B cell (primary cell): ENCODE results near the gene SPATA4.

ENCODE experiments used
- EZH2 ChIP-seq: IDR thresholded peaks from 2 replicates; pipeline ENCODE4 v1.6.1; 2012; ENCODE audit warnings: borderline replicate concordance, low read depth, mild to moderate bottlenecking, moderate library complexity, low read length; ENCODE audit not compliant: insufficient read depth, poor library complexity, severe bottlenecking
- TF ChIP-seq, protein P1 (sequence below): fragments of 200-600 bp; IDR thresholded peaks from one replicate; pipeline ENCODE4 v1.8.0; 2022; ENCODE audit warnings: antibody characterized with exemption, mild to moderate bottlenecking

DNA sequence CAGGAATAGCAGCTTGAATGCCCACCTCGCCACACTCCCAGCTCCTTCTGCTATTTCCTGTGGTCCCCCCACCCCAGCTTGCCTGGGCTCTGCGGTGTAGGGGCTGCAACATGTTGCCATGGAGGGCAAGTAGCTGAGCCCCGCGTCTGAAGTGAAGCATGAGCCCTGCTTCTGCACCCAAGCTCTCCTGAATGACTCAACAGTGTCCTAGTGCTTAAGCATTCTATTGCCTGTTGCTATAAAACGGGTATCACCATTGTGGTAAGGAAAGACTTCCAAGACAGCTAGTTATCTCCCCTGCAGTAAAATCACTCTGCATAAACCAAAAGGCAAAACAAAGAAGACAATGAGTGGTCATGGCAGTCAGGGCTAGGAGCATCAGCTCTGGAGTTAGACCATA is 31.4 kb upstream of the SPATA4 start:
- TF ChIP-seq, protein P1, sequence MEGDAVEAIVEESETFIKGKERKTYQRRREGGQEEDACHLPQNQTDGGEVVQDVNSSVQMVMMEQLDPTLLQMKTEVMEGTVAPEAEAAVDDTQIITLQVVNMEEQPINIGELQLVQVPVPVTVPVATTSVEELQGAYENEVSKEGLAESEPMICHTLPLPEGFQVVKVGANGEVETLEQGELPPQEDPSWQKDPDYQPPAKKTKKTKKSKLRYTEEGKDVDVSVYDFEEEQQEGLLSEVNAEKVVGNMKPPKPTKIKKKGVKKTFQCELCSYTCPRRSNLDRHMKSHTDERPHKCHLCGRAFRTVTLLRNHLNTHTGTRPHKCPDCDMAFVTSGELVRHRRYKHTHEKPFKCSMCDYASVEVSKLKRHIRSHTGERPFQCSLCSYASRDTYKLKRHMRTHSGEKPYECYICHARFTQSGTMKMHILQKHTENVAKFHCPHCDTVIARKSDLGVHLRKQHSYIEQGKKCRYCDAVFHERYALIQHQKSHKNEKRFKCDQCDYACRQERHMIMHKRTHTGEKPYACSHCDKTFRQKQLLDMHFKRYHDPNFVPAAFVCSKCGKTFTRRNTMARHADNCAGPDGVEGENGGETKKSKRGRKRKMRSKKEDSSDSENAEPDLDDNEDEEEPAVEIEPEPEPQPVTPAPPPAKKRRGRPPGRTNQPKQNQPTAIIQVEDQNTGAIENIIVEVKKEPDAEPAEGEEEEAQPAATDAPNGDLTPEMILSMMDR, result no peak
- TF ChIP-seq EZH2, result no peak
